GM19397 (cell line): ENCODE results near the gene RSAD1.

Source experiments
- ATAC-seq: cut with Tn5 transposase; IDR thresholded peaks from one replicate; pipeline ENCODE4 v1.9.1; 2021; ENCODE audit warnings: mild to moderate bottlenecking, moderate library complexity; ENCODE audit not compliant: unreplicated experiment

The RSAD1 gene

GRCh38 chr17:50488880-50489279 lies 10.2 kb downstream of the RSAD1 start:
- no peak for ATAC-seq

GRCh38 chr17:50491505-50491904 lies 12.8 kb downstream of the RSAD1 start:
- ATAC-seq: no peak

GRCh38 chr17:50492214-50492613 lies 13.6 kb downstream of the RSAD1 start:
- ATAC-seq: no peak

GRCh38 chr17:50493744-50494143 lies 15.1 kb downstream of the RSAD1 start:
- ATAC-seq: no peak

- no peak for ATAC-seq
These were observed 16.7 kb downstream of the RSAD1 start for GRCh38 chr17:50495217-50495823.

- ATAC-seq: no peak
These were observed 17.3 kb downstream of the RSAD1 start for GRCh38 chr17:50495918-50496317.

- ATAC-seq: no peak
These were observed 19.6 kb downstream of the RSAD1 start for GRCh38 chr17:50498021-50498874.

- ATAC-seq: no peak
These were observed 20.6 kb downstream of the RSAD1 start for GRCh38 chr17:50499270-50499669.

GRCh38 chr17:50499721-50500120 lies 21.1 kb downstream of the RSAD1 start:
- no peak for ATAC-seq

GRCh38 chr17:50501054-50501453 lies 22.4 kb downstream of the RSAD1 start:
- ATAC-seq: no peak

- ATAC-seq: no peak
These were observed 23.8 kb downstream of the RSAD1 start for GRCh38 chr17:50502301-50502990.

GRCh38 chr17:50505591-50506130 lies 27.0 kb downstream of the RSAD1 start:
- ATAC-seq: no peak

GRCh38 chr17:50506298-50506697 lies 27.6 kb downstream of the RSAD1 start:
- no peak for ATAC-seq

- ATAC-seq: peak; percentile 40
These were observed 29.4 kb downstream of the RSAD1 start, which contains the start of gene MYCBPAP for GRCh38 chr17:50507871-50508572. Gene MYCBPAP, plus strand, starts transcription at chr17:50508439. Its CDS starts 236 bp downstream, at chr17:50508675.

- ATAC-seq: no peak
These were observed 30.2 kb downstream of the RSAD1 start for GRCh38 chr17:50508573-50509460.

GRCh38 chr17:50511058-50511457 lies 32.4 kb downstream of the RSAD1 start:
- no peak for ATAC-seq

- ATAC-seq: no peak
These were observed 34.8 kb downstream of the RSAD1 start for GRCh38 chr17:50513495-50513894.

- ATAC-seq: no peak
These were observed 35.7 kb downstream of the RSAD1 start for GRCh38 chr17:50514388-50514787.

GRCh38 chr17:50514936-50515702 lies 36.5 kb downstream of the RSAD1 start:
- no peak for ATAC-seq
